ENCODE data around the gene ZMAT3. TPM values are rescaled to one million over a fixed set of nuclear protein-coding genes. Genes with fewer than 3 reads are reported as not detected.
A peak's percentile ranks its signal among the peaks of the same experiment; 100 is the strongest.

Gene ZMAT3
- total and polyA plus RNA-seq, 2 of the 4 experiments (the other 2 are of a cell fraction): 11.7 to 14.3 TPM

- Histone ChIP-seq H3K4me3 (ENCODE audit: insufficient read depth, low read depth, low read length) (no peak overlapping the region; the same call in 1 of the 2 replicates), H2AFZ (replicated peaks; ENCODE audit: low read length, poor library complexity) (no peak overlapping the region), H3K27me3 (ENCODE audit: control insufficient read depth, insufficient read depth, low read length) (no peaks in the 10 kb centered on the region), H3K9ac (ENCODE audit: low read depth, low read length) (no peak overlapping the region; the same call in 1 of the 2 replicates), H3K23ac (ENCODE audit: low read depth, low read length) (no peak overlapping the region), H2AK5ac (ENCODE audit: low read depth, low read length) (no peak overlapping the region), H3K18ac (ENCODE audit: low read depth, low read length) (no peak overlapping the region), H2BK5ac (ENCODE audit: low read depth, low read length, poor library complexity, severe bottlenecking) (no peak overlapping the region), H2BK120ac (ENCODE audit: low read depth, low read length) (no peak overlapping the region), H2BK15ac (ENCODE audit: low read depth, low read length) (no peak overlapping the region), H3K4me1 (ENCODE audit: control insufficient read depth, insufficient read depth, low read length) (peaks cover 5% of the 10 kb centered on the region), H3K9me1 (ENCODE audit: insufficient read depth, low read length) (peaks cover 3% of the 10 kb centered on the region; the same call in 1 of the 2 replicates), H4K5ac (ENCODE audit: low read depth, low read length) (no peak overlapping the region), H3K36me3 (ENCODE audit: control insufficient read depth, insufficient read depth, low read length) (peaks cover 10% of the 10 kb centered on the region), H2AK9ac (replicated peaks; ENCODE audit: low read depth, low read length, poor library complexity) (no peak overlapping the region), H3K27ac (ENCODE audit: insufficient read depth, low read length) (no peak overlapping the region), H3K14ac (replicated peaks; ENCODE audit: low read depth, low read length) (no peak overlapping the region), H3K4ac (ENCODE audit: low read depth, low read length) (no peak overlapping the region), H3K79me1 (ENCODE audit: low read depth in 1 of 2, low read length in 2 of 2) (peaks cover 7 to 13% of the 10 kb centered on the region in 2 experiments; a peak in 3 of 4 replicates), H4K8ac (ENCODE audit: low read depth in 2 of 2, low read length in 2 of 2) (no peak overlapping the region), H3K9me3 (ENCODE audit: control insufficient read depth, insufficient read depth, low read length) (no peaks in the 10 kb centered on the region), H3K4me2 (ENCODE audit: low read depth, low read length) (peak overlapping the region; percentile 93), H3K56ac (ENCODE audit: extremely low read depth, insufficient read depth, low read length) (no peak overlapping the region), H2BK20ac (ENCODE audit: low read depth, low read length) (no peak overlapping the region), H4K91ac (ENCODE audit: insufficient read depth, low read depth, low read length) (no peak overlapping the region), H4K20me1 (ENCODE audit: insufficient read depth, low read length) (no peaks in the 10 kb centered on the region)
- ChIA-PET CTCF (interaction anchor here (0.8 kb wide), 2 partner anchors 47 to 94 kb away, joined by 3 read pairs; no protein-coding TSS in a partner anchor), POLR2A (ENCODE audit: unreplicated experiment) (no interaction called here)
- ATAC-seq (ENCODE audit: low read depth) (peak; percentile 46), DNase-seq (no peak)
- WGBS, 2 experiments (ENCODE audit: extremely low coverage in 2 of 2, insufficient read length in 1 of 2): no CpG with 5 or more reads among the region's 4 CpGs
- no peak for TF ChIP-seq BHLHE40 (IDR thresholded peaks at IDR 0.05; ENCODE audit: low read depth, low read length)
- TF ChIP-seq CEBPB (IDR thresholded peaks at IDR 0.05; ENCODE audit: low read depth, low read length): no peak
- no peak for TF ChIP-seq MAFK (IDR thresholded peaks at IDR 0.05; ENCODE audit: low read depth, low read length)
- no peak for TF ChIP-seq MAZ (IDR thresholded peaks at IDR 0.05; ENCODE audit: borderline replicate concordance, low read depth, low read length)
- BruUV-seq (replicated peaks): no TSS peak
- in situ Hi-C loops (cut with MboI; ENCODE audit: low sequenced_read_pairs) (loop anchor here (25.0 kb wide), 1 partner anchor 541 kb away; the partner anchor contains the start of gene ACTL6A), intact Hi-C loops (cut with micrococcal nuclease) (no loop called here), dilution Hi-C loops (cut with HindIII; ENCODE audit: low sequenced_read_pairs, unreplicated experiment) (no loop called here)
Observed at GRCh38 chr3:179021119-179021903, 50.3 kb downstream of the ZMAT3 start.

Data from IMR-90 (cell line).